HepG2 (cell line): Measurements from ENCODE around the gene EZH1. TPM values are rescaled to one million over a fixed set of nuclear protein-coding genes. Genes with fewer than 3 reads are reported as not detected.
A peak's percentile ranks its signal among the peaks of the same experiment; 100 is the strongest.

Source experiments
- ASH2L ChIP-seq: fragments of 300-600, 200-600 bp; sonication (generic); IDR thresholded peaks from 2 replicates; pipeline ENCODE4 v1.7.0; 2017; ENCODE audit warnings: low read depth, mild to moderate bottlenecking, moderate library complexity, mixed read lengths, low read length; ENCODE audit not compliant: insufficient read length
- ATF1 ChIP-seq: IDR thresholded peaks from 2 replicates; pipeline ENCODE4 v1.6.1; 2016; ENCODE audit warnings: mild to moderate bottlenecking, control low read depth
- DR1 ChIP-seq: sonication (generic); formaldehyde crosslinking; IDR thresholded peaks from 2 replicates; pipeline ENCODE4 v1.8.0; 2021; ENCODE audit warnings: mild to moderate bottlenecking, missing genetic modification reagents, inconsistent platforms
- EHMT2 ChIP-seq: fragments of 200-600 bp; sonication (generic); IDR thresholded peaks from 2 replicates; pipeline ENCODE4 v1.7.0; 2017; ENCODE audit warnings: antibody characterized with exemption, low read depth, low read length, borderline replicate concordance
- ELF1 ChIP-seq: sonication (generic); formaldehyde crosslinking; IDR thresholded peaks from 2 replicates; pipeline ENCODE4 v1.4.0; 2020; ENCODE audit warnings: missing genetic modification reagents
- IKZF5 ChIP-seq: IDR thresholded peaks from 2 replicates; pipeline ENCODE4 v1.6.1; 2018; ENCODE audit warnings: missing genetic modification reagents, mild to moderate bottlenecking, missing compliant biosample characterization
- KLF16 ChIP-seq, 2 experiments: sonication (generic) in 1 of 2; formaldehyde crosslinking in 1 of 2; IDR thresholded peaks; 2 replicates each; pipeline versions ENCODE4 v1.6.1 to v1.8.0; 2016 to 2023; ENCODE audit warnings: missing genetic modification reagents in 2 of 2, missing compliant biosample characterization in 1 of 2
- MIER3 ChIP-seq: IDR thresholded peaks from 2 replicates; pipeline ENCODE4 v1.6.1; 2016; ENCODE audit warnings: missing compliant biosample characterization, borderline replicate concordance
- NCOA2 ChIP-seq: sonication (generic); formaldehyde crosslinking; IDR thresholded peaks from 2 replicates; pipeline ENCODE4 v1.8.0; 2022; ENCODE audit warnings: inconsistent platforms
- NFATC3 ChIP-seq: sonication (generic); formaldehyde crosslinking; IDR thresholded peaks from 2 replicates; pipeline ENCODE4 v1.5.1; 2020; ENCODE audit warnings: mild to moderate bottlenecking, missing genetic modification reagents
- ONECUT2 ChIP-seq: sonication (generic); formaldehyde crosslinking; IDR thresholded peaks from 2 replicates; pipeline ENCODE4 v1.4.0; 2020; ENCODE audit warnings: missing genetic modification reagents
- RFX1 ChIP-seq: fragments of 450-650 bp; IDR thresholded peaks from 2 replicates; pipeline ENCODE4 v1.6.1; 2017
- SALL1 ChIP-seq: sonication (generic); formaldehyde crosslinking; IDR thresholded peaks from 2 replicates; pipeline ENCODE4 v1.8.0; 2022; ENCODE audit warnings: mild to moderate bottlenecking, missing genetic modification reagents
- STAT5B ChIP-seq: sonication (generic); formaldehyde crosslinking; IDR thresholded peaks from 2 replicates; pipeline ENCODE4 v1.4.0; 2020; ENCODE audit warnings: missing genetic modification reagents
- TAF1 ChIP-seq: sonication (generic); formaldehyde crosslinking; IDR thresholded peaks from 2 replicates; pipeline ENCODE4 v1.4.0; 2020; ENCODE audit warnings: missing genetic modification reagents
- ZNF121 ChIP-seq: sonication (generic); formaldehyde crosslinking; IDR thresholded peaks from 2 replicates; pipeline ENCODE4 v1.5.0; 2020; ENCODE audit warnings: mild to moderate bottlenecking, missing genetic modification reagents
- ZNF18 ChIP-seq: sonication (generic); formaldehyde crosslinking; IDR thresholded peaks from 2 replicates; pipeline ENCODE4 v1.8.0; 2022; ENCODE audit warnings: mild to moderate bottlenecking, missing genetic modification reagents; ENCODE audit not compliant: insufficient replicate concordance
- ZNF282 ChIP-seq: fragments of 450-650 bp; IDR thresholded peaks from 2 replicates; pipeline ENCODE4 v1.6.1; 2018; ENCODE audit not compliant: partially characterized antibody
- ZNF430 ChIP-seq: sonication (generic); formaldehyde crosslinking; IDR thresholded peaks from 2 replicates; pipeline ENCODE4 v1.9.0; 2021; ENCODE audit warnings: mild to moderate bottlenecking, missing genetic modification reagents
- ZNF484 ChIP-seq: sonication (generic); formaldehyde crosslinking; IDR thresholded peaks from 2 replicates; pipeline ENCODE4 v1.5.1; 2020; ENCODE audit warnings: mild to moderate bottlenecking, low read depth, missing genetic modification reagents, borderline replicate concordance
- ZNF543 ChIP-seq: sonication (generic); formaldehyde crosslinking; IDR thresholded peaks from 2 replicates; pipeline ENCODE4 v1.4.0; 2020; ENCODE audit warnings: mild to moderate bottlenecking, missing genetic modification reagents
- ZNF776 ChIP-seq: sonication (generic); formaldehyde crosslinking; IDR thresholded peaks from 2 replicates; pipeline ENCODE4 v1.4.0; 2020; ENCODE audit warnings: mild to moderate bottlenecking, missing genetic modification reagents
- ZSCAN22 ChIP-seq: sonication (generic); formaldehyde crosslinking; IDR thresholded peaks from 2 replicates; pipeline ENCODE4 v1.4.0; 2020; ENCODE audit warnings: mild to moderate bottlenecking, missing genetic modification reagents
- polyA plus RNA-seq, 8 experiments: library from polyadenylated mRNA; depleted of rRNA in 3 of 8; stranded (reverse) in 7 of 8; unstranded in 1 of 8; fragments of >200 nt; fragmentation: Illumina TruSeq in 4 of 8; extraction: Trizol in 4 of 8; gene quantifications; 2 replicates each; pipeline versions ENCODE4 v1.2.1 to v1.2.3, GENCODE V29; 2011 to 2016; ENCODE audit warnings: low read depth in 4 of 8, missing spikeins in 1 of 8, mixed read lengths in 1 of 8; ENCODE audit not compliant: insufficient read depth in 1 of 8
- total RNA-seq, 5 experiments: library from RNA; depleted of rRNA; stranded (reverse); fragments of >200 nt; fragmentation: Illumina TruSeq; extraction: Trizol; gene quantifications; 2 replicates each; pipeline ENCODE4 v1.2.3, GENCODE V29; 2016; ENCODE audit warnings: low read depth in 1 of 5
- TF ChIP-seq, protein P1 (sequence below): sonication (generic); formaldehyde crosslinking; IDR thresholded peaks from 2 replicates; pipeline ENCODE4 v1.5.0; 2020; ENCODE audit warnings: mild to moderate bottlenecking, low read depth, missing genetic modification reagents, borderline replicate concordance
- TF ChIP-seq, protein P2 (sequence below): sonication (generic); formaldehyde crosslinking; IDR thresholded peaks from 2 replicates; pipeline ENCODE4 v1.8.0; 2022; ENCODE audit warnings: missing genetic modification reagents, mild to moderate bottlenecking, inconsistent platforms, borderline replicate concordance

The EZH1 gene
- total and polyA plus RNA-seq, 2 of the 13 experiments (the other 11 are each of a cell fraction or from before 2014, with no cell fraction given): 11.6 to 24.0 TPM

DNA sequence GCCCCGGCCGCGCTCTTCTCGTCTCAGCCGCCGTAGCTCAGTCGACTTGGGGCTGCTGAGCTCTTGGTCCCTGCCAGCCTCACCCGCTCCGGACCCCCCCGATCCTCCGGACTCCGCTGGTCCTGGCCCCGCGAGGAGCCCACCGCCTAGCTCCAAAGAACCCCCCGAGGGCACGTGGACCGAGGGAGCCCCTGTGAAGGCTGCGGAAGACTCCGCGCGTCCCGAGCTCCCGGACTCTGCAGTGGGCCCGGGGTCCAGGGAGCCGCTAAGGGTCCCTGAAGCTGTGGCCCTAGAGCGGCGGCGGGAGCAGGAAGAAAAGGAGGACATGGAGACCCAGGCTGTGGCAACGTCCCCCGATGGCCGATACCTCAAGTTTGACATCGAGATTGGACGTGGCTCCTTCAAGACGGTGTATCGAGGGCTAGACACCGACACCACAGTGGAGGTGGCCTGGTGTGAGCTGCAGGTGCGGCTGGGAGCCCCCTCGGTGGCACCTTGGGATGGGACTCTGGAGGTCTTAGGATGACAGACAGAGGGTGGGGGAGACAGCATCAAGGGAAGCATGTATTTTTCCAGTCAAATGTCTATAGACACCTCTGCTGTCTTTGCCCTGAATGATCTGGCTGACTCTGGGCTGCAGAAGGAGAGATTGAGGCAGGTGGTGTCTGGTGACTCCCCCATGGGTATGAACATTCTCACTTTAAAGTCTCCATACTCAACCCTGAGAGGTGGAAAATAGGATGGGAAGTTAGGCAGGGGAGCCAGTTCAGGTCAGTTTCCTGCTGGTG, 36.2 kb upstream of the EZH1 start (continued):
- TF ChIP-seq ZNF776 (CRISPR knock-in tag) (0 out of 2 replicates have a peak, but pooled peaks have one; percentile 9), STAT5B (CRISPR knock-in tag) (no peak), ZNF430 (CRISPR knock-in tag) (no peak; the same call in 1 of the 2 replicates), DR1 (no peak), SALL1 (CRISPR knock-in tag) (no peak), MIER3 (CRISPR knock-in tag) (no peak), ASH2L (no peak), ZNF543 (CRISPR knock-in tag) (0 out of 2 replicates have a peak, but pooled peaks have one; percentile 13), TAF1 (CRISPR knock-in tag) (no peak), EHMT2 (no peak), ZNF282 (no peak), ONECUT2 (CRISPR knock-in tag) (no peak), ELF1 (CRISPR knock-in tag) (no peak), ZSCAN22 (CRISPR knock-in tag) (no peak), ZNF121 (CRISPR knock-in tag) (no peak), ATF1 (no peak), ZNF18 (no peak), RFX1 (no peak), KLF16 (CRISPR knock-in tag; IDR thresholded peaks at IDR 0.05) (no peak), NCOA2 (CRISPR knock-in tag) (no peak), ZNF484 (0 out of 2 replicates have a peak, but pooled peaks have one; percentile 25), NFATC3 (CRISPR knock-in tag) (no peak), IKZF5 (CRISPR knock-in tag) (peak; percentile 2; the same call in 1 of the 2 replicates)
- TF ChIP-seq, protein P1, sequence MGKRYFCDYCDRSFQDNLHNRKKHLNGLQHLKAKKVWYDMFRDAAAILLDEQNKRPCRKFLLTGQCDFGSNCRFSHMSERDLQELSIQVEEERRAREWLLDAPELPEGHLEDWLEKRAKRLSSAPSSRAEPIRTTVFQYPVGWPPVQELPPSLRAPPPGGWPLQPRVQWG (CRISPR knock-in tag): no peak
- TF ChIP-seq, protein P2, sequence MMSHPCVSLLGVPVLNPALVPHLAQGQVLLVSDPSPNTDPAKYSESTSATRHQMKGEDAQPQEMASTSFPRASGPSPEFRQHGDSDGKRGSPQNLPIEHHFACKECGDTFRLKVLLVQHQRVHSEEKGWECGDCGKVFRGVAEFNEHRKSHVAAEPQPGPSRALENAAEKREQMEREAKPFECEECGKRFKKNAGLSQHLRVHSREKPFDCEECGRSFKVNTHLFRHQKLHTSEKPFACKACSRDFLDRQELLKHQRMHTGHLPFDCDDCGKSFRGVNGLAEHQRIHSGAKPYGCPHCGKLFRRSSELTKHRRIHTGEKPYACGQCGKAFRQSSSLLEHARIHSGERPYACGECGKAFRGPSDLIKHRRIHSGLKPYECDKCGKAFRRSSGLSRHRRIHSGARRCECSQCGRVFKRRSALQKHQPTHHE (CRISPR knock-in tag): no peak
